ENCODE results near the gene FHIP1B. TPM values are rescaled to one million over a fixed set of nuclear protein-coding genes. Genes with fewer than 3 reads are reported as not detected.

The FHIP1B gene
- total RNA-seq, 1 donor from 2014 or later: 65.1 TPM

- no peak for DNase-seq (ENCODE audit: extremely low spot score in 2 of 2)
- intact Hi-C loops (cut with DNase I): no loop called here
- H3K36me3 ChIP-seq: peaks cover 0 to 7% of the 10 kb centered on the region in 2 donors
- H3K27ac ChIP-seq: no peak overlapping the region
- H3K9me3 ChIP-seq: no peaks in the 10 kb centered on the region
- no peak overlapping the region for H3K4me3 ChIP-seq
- TF ChIP-seq POLR2A (IDR thresholded peaks at IDR 0.05): no peak
- no peak for TF ChIP-seq CTCF (IDR thresholded peaks at IDR 0.05)
- TF ChIP-seq POLR2AphosphoS5 (IDR thresholded peaks at IDR 0.05; ENCODE audit: insufficient read depth in 1 of 2, low read depth in 1 of 2): no peak
- H3K27me3 ChIP-seq: no peaks in the 10 kb centered on the region
- no peaks in the 10 kb centered on the region for H3K4me1 ChIP-seq
Measured at GRCh38 chr11:6204706-6205105, 29.7 kb downstream of the FHIP1B start.

- intact Hi-C loops (cut with DNase I): no loop called here
- no peaks in the 10 kb centered on the region for H3K4me1 ChIP-seq
- H3K9me3 ChIP-seq: no peaks in the 10 kb centered on the region
- no peaks in the 10 kb centered on the region for H3K27me3 ChIP-seq
- DNase-seq (ENCODE audit: extremely low spot score in 2 of 2): no peak
- no peak overlapping the region for H3K27ac ChIP-seq
- peaks cover 0 to 4% of the 10 kb centered on the region in 2 donors for H3K36me3 ChIP-seq
- no peak for TF ChIP-seq CTCF (IDR thresholded peaks at IDR 0.05)
- TF ChIP-seq POLR2AphosphoS5 (IDR thresholded peaks at IDR 0.05; ENCODE audit: insufficient read depth in 1 of 2, low read depth in 1 of 2): no peak
- no peak for TF ChIP-seq POLR2A (IDR thresholded peaks at IDR 0.05)
- H3K4me3 ChIP-seq: no peak overlapping the region
Measured at GRCh38 chr11:6203327-6203726, 31.1 kb downstream of the FHIP1B start.

DNA sequence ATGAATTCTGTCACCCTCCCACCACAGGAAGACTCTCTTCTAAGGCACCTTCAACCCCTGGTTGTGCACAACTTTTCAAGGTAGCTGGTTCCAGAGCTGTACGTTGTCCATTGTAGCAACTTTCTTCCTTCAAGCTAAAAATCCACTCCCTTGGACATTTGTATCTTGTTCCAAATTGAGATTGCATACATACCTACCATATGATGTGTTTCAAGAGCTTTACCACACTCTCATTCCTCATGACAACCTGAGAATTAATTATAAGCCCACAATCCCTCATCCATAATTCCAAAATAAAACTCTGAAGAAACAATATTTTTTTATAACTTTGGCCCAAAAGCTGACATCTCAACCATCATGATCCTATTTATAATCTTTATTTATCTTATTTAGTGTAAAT, 32.4 kb downstream of the FHIP1B start:
- Histone ChIP-seq H3K4me3 (no peak overlapping the region), H3K4me1 (no peaks in the 10 kb centered on the region), H3K27ac (no peak overlapping the region), H3K9me3 (no peaks in the 10 kb centered on the region), H3K27me3 (no peaks in the 10 kb centered on the region), H3K36me3 (no peaks in the 10 kb centered on the region)
- DNase-seq (ENCODE audit: extremely low spot score in 2 of 2): no peak
- intact Hi-C loops (cut with DNase I): no loop called here
- TF ChIP-seq POLR2AphosphoS5 (IDR thresholded peaks at IDR 0.05; ENCODE audit: insufficient read depth in 1 of 2, low read depth in 1 of 2) (no peak), CTCF (IDR thresholded peaks at IDR 0.05) (no peak), POLR2A (IDR thresholded peaks at IDR 0.05) (no peak)

DNA sequence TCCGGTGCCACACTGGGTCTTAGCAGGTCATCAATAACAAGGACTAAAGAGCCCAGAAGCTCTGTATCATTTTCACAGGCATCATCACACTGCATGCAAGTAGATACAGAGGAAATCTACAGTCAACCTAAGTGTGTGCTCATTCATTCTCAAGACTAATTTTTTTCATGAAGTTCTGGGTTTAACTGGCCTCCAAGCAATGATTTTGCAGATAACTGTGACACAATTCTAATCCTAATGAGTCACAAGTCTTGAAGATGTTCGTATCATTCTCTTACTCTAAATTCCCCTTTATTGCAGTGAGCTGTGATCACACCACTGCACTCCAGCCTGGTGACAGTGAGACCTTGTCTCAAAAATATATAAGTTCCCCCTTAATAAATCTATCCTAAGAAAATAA, 33.0 kb downstream of the FHIP1B start:
- TF ChIP-seq CTCF (IDR thresholded peaks at IDR 0.05): no peak
- no peak for TF ChIP-seq POLR2A (IDR thresholded peaks at IDR 0.05)
- no peak for TF ChIP-seq POLR2AphosphoS5 (IDR thresholded peaks at IDR 0.05; ENCODE audit: insufficient read depth in 1 of 2, low read depth in 1 of 2)
- intact Hi-C loops (cut with DNase I): no loop called here
- H3K27me3 ChIP-seq: no peaks in the 10 kb centered on the region
- DNase-seq (ENCODE audit: extremely low spot score in 2 of 2): no peak
- no peak overlapping the region for H3K4me3 ChIP-seq
- no peaks in the 10 kb centered on the region for H3K9me3 ChIP-seq
- no peaks in the 10 kb centered on the region for H3K36me3 ChIP-seq
- no peak overlapping the region for H3K27ac ChIP-seq
- no peaks in the 10 kb centered on the region for H3K4me1 ChIP-seq

- H3K4me3 ChIP-seq: no peak overlapping the region
- DNase-seq (ENCODE audit: extremely low spot score in 2 of 2): no peak
- no peaks in the 10 kb centered on the region for H3K27me3 ChIP-seq
- intact Hi-C loops (cut with DNase I): no loop called here
- H3K36me3 ChIP-seq: no peaks in the 10 kb centered on the region
- TF ChIP-seq POLR2AphosphoS5 (IDR thresholded peaks at IDR 0.05; ENCODE audit: insufficient read depth in 1 of 2, low read depth in 1 of 2): no peak
- no peak for TF ChIP-seq CTCF (IDR thresholded peaks at IDR 0.05)
- TF ChIP-seq POLR2A (IDR thresholded peaks at IDR 0.05): no peak
- H3K9me3 ChIP-seq: no peaks in the 10 kb centered on the region
- no peaks in the 10 kb centered on the region for H3K4me1 ChIP-seq
- no peak overlapping the region for H3K27ac ChIP-seq
Measured at GRCh38 chr11:6200975-6201374, 33.5 kb downstream of the FHIP1B start.

Measured in vagina (tissue), 2 donors.